HG02981 (cell line): ENCODE data around the gene GRID1.

Experiments
- ATAC-seq: cut with Tn5 transposase; IDR thresholded peaks from one replicate; pipeline ENCODE4 v1.9.1; 2021; ENCODE audit warnings: mild to moderate bottlenecking, moderate library complexity; ENCODE audit not compliant: unreplicated experiment

Gene GRID1

DNA sequence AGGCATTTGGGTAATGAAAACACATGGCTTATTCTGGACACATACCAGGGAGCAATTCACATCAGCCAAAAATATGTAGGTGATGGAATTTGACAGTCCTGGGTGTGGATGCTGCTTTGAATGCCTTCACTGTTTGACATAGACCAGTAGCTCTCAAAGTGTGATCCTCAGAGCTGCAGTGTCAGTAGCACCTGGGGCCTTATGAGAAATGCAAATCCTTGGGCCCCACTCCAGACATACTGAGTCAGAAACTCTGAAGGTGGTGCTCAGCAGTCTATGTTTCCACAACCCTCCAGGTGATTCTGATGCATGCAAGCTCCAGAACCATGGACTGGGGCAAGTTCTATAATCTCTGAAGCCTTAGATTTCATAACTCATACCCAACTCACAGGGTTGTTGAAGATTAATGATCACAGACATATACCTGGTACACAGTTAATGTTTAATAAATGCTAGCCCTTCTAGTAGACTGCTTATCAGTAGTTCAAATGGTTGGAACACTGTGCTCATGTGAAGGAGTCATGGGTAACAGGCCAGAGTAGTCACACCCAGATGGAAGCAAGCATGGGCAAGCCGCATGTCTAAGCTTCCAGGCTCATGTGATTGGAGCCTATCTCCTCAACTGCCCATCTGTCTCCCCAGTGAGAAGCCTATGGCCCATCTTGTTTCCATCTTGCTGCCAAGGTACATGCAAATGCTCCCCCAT is 715.7 kb downstream of the GRID1 start:
- no peak for ATAC-seq

GRCh38 chr10:85649461-85649860 is 717.1 kb downstream of the GRID1 start:
- no peak for ATAC-seq

DNA sequence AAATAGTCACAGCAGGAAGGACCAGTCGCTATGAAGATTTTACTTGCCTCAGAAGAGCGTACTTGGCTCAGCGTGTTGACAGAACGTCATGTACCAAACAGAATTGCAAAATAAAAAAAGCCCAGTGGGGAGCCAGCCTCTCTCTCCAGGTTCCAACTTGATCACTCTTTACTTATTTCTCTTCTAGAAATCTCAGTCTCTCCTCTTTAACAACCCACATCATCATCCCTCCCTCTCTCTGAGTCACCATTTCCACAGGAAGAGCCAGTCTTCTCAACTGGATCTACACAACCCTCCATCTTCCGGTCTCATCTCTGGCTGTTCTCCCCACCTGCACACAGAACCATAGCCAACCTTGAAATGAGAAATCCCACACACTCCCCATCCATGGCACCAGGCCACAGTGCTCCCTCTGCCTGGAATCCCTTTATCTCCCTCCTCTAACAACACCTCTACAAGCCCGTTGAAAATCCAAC is 718.3 kb downstream of the GRID1 start:
- no peak for ATAC-seq

DNA sequence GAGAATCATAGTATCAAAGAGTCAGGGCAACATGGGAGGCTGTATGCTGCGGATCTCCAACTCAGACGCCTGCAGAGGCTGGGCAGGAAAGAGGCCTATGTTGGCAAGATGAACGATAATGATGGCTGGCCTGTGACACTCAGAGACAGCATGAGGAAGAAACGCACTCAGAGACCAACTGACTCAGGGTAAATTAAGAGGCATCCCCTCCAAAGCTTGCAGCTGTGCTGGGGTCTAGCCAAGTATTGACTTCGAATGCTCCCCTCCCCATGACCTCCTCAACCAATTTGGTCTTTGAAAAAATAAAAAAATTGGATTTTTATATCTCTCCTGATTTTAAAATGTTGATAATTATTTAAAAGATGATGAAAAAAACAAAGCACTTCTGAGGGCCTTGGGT is 718.9 kb downstream of the GRID1 start:
- ATAC-seq, result no peak

- no peak for ATAC-seq
Observed at GRCh38 chr10:85645926-85646711, 720.5 kb downstream of the GRID1 start.

- ATAC-seq, result no peak
Observed at GRCh38 chr10:85645053-85645452, 721.5 kb downstream of the GRID1 start.

- no peak for ATAC-seq
Observed at GRCh38 chr10:85643845-85644525, 722.6 kb downstream of the GRID1 start.

GRCh38 chr10:85643171-85643844 is 723.3 kb downstream of the GRID1 start:
- no peak for ATAC-seq

GRCh38 chr10:85642421-85643170 is 724.0 kb downstream of the GRID1 start:
- no peak for ATAC-seq

DNA sequence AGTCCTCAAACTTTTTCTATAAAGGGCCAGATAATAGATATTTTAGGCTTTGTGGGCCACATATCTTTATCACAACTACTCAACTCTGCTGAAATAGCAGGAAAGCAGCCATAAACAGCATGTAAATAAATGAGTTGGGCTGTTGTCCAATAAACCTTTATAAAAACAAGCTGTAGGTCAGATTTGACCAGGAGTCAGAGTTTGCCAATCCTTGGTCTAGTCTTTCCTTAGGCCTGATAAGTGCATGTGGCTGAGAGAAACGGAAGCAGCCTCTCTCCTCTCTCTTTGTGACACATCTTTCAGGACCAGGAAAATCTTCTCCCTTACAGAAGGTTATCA is 724.5 kb downstream of the GRID1 start:
- ATAC-seq, result no peak

- no peak for ATAC-seq
Observed at GRCh38 chr10:85641479-85642009, 725.1 kb downstream of the GRID1 start.

GRCh38 chr10:85638797-85639196 is 727.8 kb downstream of the GRID1 start:
- ATAC-seq, result no peak

GRCh38 chr10:85635650-85636049 is 730.9 kb downstream of the GRID1 start:
- no peak for ATAC-seq

- ATAC-seq, result no peak
Observed at GRCh38 chr10:85624511-85624910, 742.1 kb downstream of the GRID1 start.

DNA sequence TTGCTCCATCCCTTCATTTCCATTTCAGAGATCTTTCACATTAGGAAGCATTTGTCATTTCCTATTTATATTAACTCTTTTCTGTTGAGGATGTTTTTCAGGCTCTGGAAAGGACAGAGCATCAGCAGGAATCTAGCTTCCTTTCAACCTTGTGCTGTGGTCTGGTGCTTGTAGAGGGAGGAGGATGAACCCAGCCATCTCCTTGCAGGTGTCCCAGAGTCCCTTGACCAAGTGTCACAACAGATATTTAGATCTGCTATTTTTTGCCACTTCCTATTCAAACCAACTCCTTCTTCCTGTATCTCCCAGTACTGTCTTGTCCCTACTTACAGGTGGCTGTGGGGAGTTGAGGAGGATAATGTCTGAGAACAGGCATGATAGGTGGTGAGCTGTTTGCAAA is 742.8 kb downstream of the GRID1 start:
- no peak for ATAC-seq

DNA sequence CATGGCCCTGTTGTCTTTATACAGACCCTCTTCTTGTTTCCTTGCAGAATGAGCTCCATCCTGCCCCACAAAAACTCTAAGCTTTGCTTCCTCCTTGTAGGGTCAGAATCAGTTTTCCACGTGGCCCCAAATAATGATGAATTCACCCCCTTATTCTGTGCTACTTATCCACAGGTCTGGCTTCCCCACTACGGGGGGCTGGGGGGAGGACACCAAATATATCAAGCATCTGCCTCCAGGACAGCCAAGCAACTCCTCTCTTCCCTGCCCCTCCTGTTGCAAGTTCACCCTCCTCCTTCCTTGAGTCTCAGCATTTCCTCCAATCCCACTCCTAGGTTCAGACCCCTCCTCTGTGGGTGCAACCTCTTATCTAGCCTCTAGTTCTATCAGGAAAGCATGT is 743.3 kb downstream of the GRID1 start:
- ATAC-seq, result no peak

DNA sequence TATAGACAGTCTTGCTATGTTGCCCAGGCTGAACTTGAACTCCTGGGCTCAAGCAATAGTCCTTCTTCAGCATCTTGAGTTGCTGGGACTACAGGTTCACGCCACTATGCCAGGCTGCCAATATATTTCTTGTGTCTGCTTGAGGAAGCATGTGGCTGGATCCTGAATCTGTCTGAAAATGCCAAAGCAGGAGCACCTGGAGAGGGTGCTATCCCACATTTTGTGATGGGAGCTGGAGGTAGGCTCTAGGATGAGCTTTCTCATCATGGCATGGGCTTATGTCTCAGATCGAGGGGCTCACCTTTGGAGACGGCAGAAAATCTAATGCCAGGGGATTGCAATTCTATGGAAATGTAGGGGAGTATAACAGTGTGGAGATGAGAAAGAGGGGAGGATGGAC is 744.2 kb downstream of the GRID1 start:
- no peak for ATAC-seq

GRCh38 chr10:85621562-85621961 is 745.0 kb downstream of the GRID1 start:
- ATAC-seq, result no peak

GRCh38 chr10:85620807-85621206 is 745.8 kb downstream of the GRID1 start:
- no peak for ATAC-seq

DNA sequence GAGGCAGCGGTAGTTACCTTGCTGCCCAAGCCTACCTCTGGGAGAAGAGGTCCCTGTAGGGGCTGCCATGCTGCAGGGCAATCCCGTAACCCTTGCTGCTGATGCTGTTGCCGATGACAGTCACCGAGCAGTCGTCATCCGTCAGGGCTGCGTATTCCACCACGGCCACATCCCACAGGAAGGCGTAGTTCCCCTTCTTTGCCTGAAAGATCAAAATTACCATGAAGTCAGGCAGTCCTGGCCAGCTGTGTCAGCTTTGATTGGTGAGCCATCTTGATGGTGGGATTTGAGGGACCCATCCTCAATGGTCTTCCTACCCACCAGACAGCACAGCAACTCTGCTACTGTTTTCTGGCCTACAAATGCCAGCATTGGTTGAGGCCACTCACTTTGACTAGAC is 746.8 kb downstream of the GRID1 start:
- ATAC-seq, result no peak
